Effector CD8-positive, alpha-beta T cell (primary cell): ENCODE results near the gene SHB.
"Not testable (repeated sequence)": the region's sequence is repeated elsewhere in the genome, so short reads cannot be mapped to it uniquely, and the experiment has no call there.

Experiments used
- DNase-seq: peaks from one replicate; lab custom pipeline; 2025; lab: John Stamatoyannopoulos, UW

The SHB gene

GRCh38 chr9:37918665-37919170 is 150.3 kb downstream of the SHB start:
- no peak for DNase-seq

- no peak for DNase-seq
These were observed 151.0 kb downstream of the SHB start for GRCh38 chr9:37917801-37918664.

- no peak for DNase-seq
These were observed 151.7 kb downstream of the SHB start for GRCh38 chr9:37917313-37917731.

- no peak for DNase-seq
These were observed 152.3 kb downstream of the SHB start for GRCh38 chr9:37916471-37917312.

GRCh38 chr9:37915911-37916470 is 153.0 kb downstream of the SHB start:
- no peak for DNase-seq

- no peak for DNase-seq
These were observed 154.2 kb downstream of the SHB start for GRCh38 chr9:37914701-37915358.

- DNase-seq: no peak
These were observed 154.9 kb downstream of the SHB start for GRCh38 chr9:37914154-37914551.

GRCh38 chr9:37913480-37914153 is 155.4 kb downstream of the SHB start:
- peak; percentile 57 for DNase-seq

- no peak for DNase-seq
These were observed 157.8 kb downstream of the SHB start for GRCh38 chr9:37911271-37911681.

- DNase-seq: no peak
These were observed 158.8 kb downstream of the SHB start for GRCh38 chr9:37910271-37910670.

GRCh38 chr9:37909836-37910235 is 159.2 kb downstream of the SHB start:
- DNase-seq: not testable (repeated sequence)

GRCh38 chr9:37909326-37909725 is 159.7 kb downstream of the SHB start:
- DNase-seq: no peak

GRCh38 chr9:37908698-37909186 is 160.3 kb downstream of the SHB start:
- DNase-seq: no peak

- no peak for DNase-seq
These were observed 160.7 kb downstream of the SHB start for GRCh38 chr9:37908283-37908682.

- no peak for DNase-seq
These were observed 162.5 kb downstream of the SHB start for GRCh38 chr9:37906312-37907239.

GRCh38 chr9:37905776-37906175 is 163.3 kb downstream of the SHB start:
- DNase-seq: no peak

- DNase-seq: no peak
These were observed 163.9 kb downstream of the SHB start for GRCh38 chr9:37905131-37905505.

- no peak for DNase-seq
These were observed 164.4 kb downstream of the SHB start for GRCh38 chr9:37904445-37905130.
